ENCODE measurements around the gene DZIP1L. TPM values are rescaled to one million over a fixed set of nuclear protein-coding genes. Genes with fewer than 3 reads are reported as not detected.
A peak's percentile ranks its signal among the peaks of the same experiment; 100 is the strongest.

The DZIP1L gene
- total RNA-seq, 1 donor from 2014 or later = 81.9 TPM

- DNase-seq (ENCODE audit: low spot score, unreplicated experiment) = no peak
- H3K27ac Mint-ChIP-seq = no peak overlapping the region
- no peak for TF ChIP-seq CTCF (IDR thresholded peaks at IDR 0.05; ENCODE audit: unreplicated experiment)
- H3K4me1 Mint-ChIP-seq (ENCODE audit: low read depth) = no peaks in the 10 kb centered on the region
- no peaks in the 10 kb centered on the region for H3K9me3 Mint-ChIP-seq (ENCODE audit: low read depth)
- H3K27me3 Mint-ChIP-seq = no peaks in the 10 kb centered on the region
- peaks cover 18% of the 10 kb centered on the region for H3K36me3 Mint-ChIP-seq (ENCODE audit: insufficient read depth)
- H3K4me3 Mint-ChIP-seq (ENCODE audit: low read depth) = no peak overlapping the region
Measured at GRCh38 chr3:138059261-138059660, 56.1 kb downstream of the DZIP1L start.

GRCh38 chr3:138057384-138057783, 58.0 kb downstream of the DZIP1L start:
- DNase-seq (ENCODE audit: low spot score, unreplicated experiment) = no peak
- H3K27me3 Mint-ChIP-seq = no peaks in the 10 kb centered on the region

GRCh38 chr3:138054057-138054456, 61.4 kb downstream of the DZIP1L start:
- DNase-seq (ENCODE audit: low spot score, unreplicated experiment) = no peak
- no peaks in the 10 kb centered on the region for H3K9me3 Mint-ChIP-seq (ENCODE audit: low read depth)
- peaks cover 9% of the 10 kb centered on the region for H3K36me3 Mint-ChIP-seq (ENCODE audit: insufficient read depth)
- H3K4me1 Mint-ChIP-seq (ENCODE audit: low read depth) = peaks cover 1% of the 10 kb centered on the region
- H3K4me3 Mint-ChIP-seq (ENCODE audit: low read depth) = no peak overlapping the region
- no peaks in the 10 kb centered on the region for H3K27me3 Mint-ChIP-seq
- no peak for TF ChIP-seq CTCF (IDR thresholded peaks at IDR 0.05; ENCODE audit: unreplicated experiment)
- no peak overlapping the region for H3K27ac Mint-ChIP-seq

More at GRCh38 chr3:138057384-138057783, 58.0 kb downstream of the DZIP1L start:
- H3K36me3 Mint-ChIP-seq (ENCODE audit: insufficient read depth) = peaks cover 9% of the 10 kb centered on the region
- no peak for TF ChIP-seq CTCF (IDR thresholded peaks at IDR 0.05; ENCODE audit: unreplicated experiment)
- H3K4me3 Mint-ChIP-seq (ENCODE audit: low read depth) = no peak overlapping the region
- H3K27ac Mint-ChIP-seq = no peak overlapping the region
- no peaks in the 10 kb centered on the region for H3K9me3 Mint-ChIP-seq (ENCODE audit: low read depth)
- H3K4me1 Mint-ChIP-seq (ENCODE audit: low read depth) = no peaks in the 10 kb centered on the region

GRCh38 chr3:138051947-138052802, 63.2 kb downstream of the DZIP1L start:
- peak; percentile 83 for TF ChIP-seq CTCF (IDR thresholded peaks at IDR 0.05; ENCODE audit: unreplicated experiment)
- no peaks in the 10 kb centered on the region for H3K9me3 Mint-ChIP-seq (ENCODE audit: low read depth)
- H3K36me3 Mint-ChIP-seq (ENCODE audit: insufficient read depth) = peaks cover 11% of the 10 kb centered on the region
- peak; percentile 44 for DNase-seq (ENCODE audit: low spot score, unreplicated experiment)
- H3K27ac Mint-ChIP-seq = no peak overlapping the region
- H3K4me1 Mint-ChIP-seq (ENCODE audit: low read depth) = peaks cover 1% of the 10 kb centered on the region
- no peak overlapping the region for H3K4me3 Mint-ChIP-seq (ENCODE audit: low read depth)
- H3K27me3 Mint-ChIP-seq = no peaks in the 10 kb centered on the region

GRCh38 chr3:138049157-138049919, 66.1 kb downstream of the DZIP1L start:
- Mint-ChIP-seq H3K4me1 (ENCODE audit: low read depth) (peaks cover 1% of the 10 kb centered on the region), H3K27ac (peak overlapping the region; percentile 79), H3K9me3 (ENCODE audit: low read depth) (no peaks in the 10 kb centered on the region), H3K4me3 (ENCODE audit: low read depth) (no peak overlapping the region), H3K27me3 (no peaks in the 10 kb centered on the region), H3K36me3 (ENCODE audit: insufficient read depth) (peaks cover 19% of the 10 kb centered on the region)
- DNase-seq (ENCODE audit: low spot score, unreplicated experiment) = no peak
- no peak for TF ChIP-seq CTCF (IDR thresholded peaks at IDR 0.05; ENCODE audit: unreplicated experiment)

All from progenitor cell of endocrine pancreas (in vitro differentiated cells).